IPS-NIHi11 (cell line): ENCODE data around the gene TP73.

Experiments used
- DNase-seq: peaks from one replicate; pipeline ENCODE4 v3.0.0; 2012; ENCODE audit warnings: mixed read lengths, low spot score

The TP73 gene

DNA sequence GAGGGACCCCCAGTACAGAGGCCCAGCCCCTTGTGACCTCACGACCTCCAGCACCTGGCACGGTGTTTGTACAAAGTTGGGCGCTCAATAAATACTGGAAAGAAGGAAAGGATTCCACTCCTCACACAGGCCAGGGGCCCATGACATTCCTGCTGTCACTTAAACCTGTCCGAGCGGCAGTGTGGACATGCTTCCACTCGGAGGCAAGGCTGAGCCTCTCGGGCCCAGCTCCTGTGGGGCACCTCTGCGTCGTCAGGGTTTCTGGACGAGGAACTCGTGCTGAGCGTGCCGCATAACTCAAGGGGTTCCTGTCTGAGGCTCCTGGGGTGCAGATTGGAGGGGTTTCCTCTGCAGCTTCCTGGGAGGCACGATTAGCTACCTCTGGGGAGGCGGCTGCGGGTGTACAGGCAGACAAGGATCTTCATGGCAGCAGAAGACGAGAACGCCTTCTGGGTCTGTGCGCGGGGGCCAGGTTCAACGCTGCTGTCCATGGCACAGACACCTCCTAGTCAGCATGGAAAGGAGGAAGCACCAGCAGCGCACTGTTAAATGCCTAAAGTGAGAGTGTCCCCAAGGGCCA, 116.6 kb downstream of the TP73 start:
- DNase-seq: no peak

- DNase-seq: no peak
These were observed 117.9 kb downstream of the TP73 start for GRCh38 chr1:3770047-3770765.

DNA sequence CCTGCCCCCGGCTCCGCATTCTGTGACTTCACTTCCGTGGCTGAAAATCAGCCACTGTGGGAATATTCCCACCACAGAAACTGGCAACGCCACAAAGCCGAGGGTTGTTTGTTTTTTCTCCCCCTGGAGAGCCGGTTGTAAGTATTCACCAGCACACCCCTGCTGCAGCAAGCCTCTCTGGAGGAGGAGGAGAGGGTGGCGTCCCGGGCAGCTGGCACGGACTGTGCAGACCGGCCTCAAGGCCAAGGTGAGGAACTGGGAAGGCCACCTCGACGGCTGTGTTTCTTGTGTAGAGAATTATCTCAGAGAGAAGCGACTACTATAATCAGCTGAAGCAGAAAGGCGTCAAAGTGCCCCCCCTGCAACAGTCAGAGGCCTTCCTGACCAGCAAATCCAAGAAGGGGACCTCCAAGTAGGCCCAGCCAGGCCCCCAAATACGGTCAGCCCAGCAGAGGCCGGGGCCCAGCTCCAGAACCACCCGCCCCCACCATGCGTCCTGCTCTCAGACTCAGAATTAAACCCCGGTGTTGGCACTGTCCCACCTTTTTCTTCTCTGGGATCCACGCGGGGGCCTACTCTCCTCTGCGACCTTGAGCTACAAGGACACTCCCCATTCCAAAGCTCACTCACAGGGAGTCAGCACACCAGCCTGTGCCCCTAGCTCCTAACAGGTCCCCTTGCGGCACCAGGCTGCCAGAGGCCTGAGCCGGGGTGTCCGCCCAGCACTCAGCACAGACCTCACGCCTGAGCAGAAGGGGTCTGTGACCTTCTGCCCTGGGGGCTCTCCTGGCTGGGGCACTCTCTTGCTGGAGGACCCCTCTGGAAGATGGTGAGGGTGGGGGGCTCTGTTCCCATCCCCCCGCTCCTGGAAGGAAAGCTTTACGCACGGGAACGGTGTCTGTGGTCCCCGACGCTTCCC, 119.1 kb downstream of the TP73 start:
- DNase-seq: peak; percentile 72

- peak; percentile 100 for DNase-seq
These were observed 119.9 kb downstream of the TP73 start for GRCh38 chr1:3772027-3772714.

GRCh38 chr1:3772715-3773571, 120.6 kb downstream of the TP73 start, which contains the start of gene SMIM1:
TSS of gene SMIM1 (plus strand) at chr1:3772749. CDS start at chr1:3775374, 2,625 bp downstream.
- no peak for DNase-seq

- DNase-seq: no peak
These were observed 121.4 kb downstream of the TP73 start for GRCh38 chr1:3773572-3774275.

DNA sequence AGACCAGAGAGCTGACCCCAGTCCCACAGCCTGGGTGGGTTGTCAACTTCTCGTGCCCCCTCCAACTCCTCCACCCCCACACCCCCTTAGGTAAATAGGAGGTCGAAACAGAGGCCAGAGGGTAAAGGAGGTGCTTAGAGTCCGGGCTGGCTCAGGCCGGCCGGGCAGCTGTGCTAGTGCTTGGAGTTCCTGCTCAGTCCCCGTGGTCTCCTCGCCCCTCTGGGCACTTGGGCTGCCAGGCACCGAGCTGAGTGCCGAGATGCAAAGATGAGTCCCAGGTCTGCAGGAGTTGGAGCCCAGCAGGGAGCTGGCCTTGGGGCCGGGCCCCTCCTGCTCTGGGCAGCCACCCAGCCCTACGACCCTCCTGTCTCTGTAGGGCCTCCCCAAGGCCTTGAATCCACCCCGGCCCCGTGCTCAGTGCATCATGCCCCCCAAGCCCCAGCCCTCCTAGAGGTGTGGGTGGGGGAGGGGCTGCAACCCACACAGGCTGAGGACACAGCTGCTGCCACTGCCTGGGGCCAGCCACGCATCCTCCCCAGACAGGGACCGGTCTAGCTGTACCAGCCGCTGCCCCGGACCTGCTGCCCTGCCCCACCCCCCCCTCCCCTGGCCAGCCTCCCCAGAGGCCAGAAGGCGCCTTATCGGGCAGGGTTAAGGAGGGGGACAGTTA, 122.1 kb downstream of the TP73 start:
- no peak for DNase-seq

DNA sequence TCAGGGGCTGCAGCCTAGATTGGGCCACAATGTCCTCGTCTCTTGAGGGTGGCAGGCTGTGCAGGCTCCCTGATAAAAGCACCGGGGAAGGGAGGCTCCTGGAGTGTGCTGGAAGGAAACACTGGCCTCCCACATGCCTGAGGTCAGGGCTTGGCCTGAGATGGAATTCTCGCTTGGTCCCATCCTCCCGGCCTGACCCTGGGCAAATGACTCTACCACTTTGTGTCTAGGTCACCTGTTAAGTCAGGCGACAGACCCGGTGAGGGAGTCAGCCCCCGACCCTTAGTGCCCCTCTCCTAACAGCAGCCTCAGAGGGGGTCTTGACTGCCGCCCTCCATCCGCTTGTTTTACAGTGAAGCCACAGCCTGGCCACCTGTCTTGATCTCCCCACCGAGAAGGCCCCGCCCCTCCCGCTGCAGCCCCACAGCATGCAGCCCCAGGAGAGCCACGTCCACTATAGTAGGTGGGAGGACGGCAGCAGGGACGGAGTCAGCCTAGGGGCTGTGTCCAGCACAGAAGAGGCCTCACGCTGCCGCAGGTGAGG, 122.7 kb downstream of the TP73 start:
- DNase-seq: no peak

GRCh38 chr1:3775490-3776230, 123.3 kb downstream of the TP73 start:
- peak; percentile 84 for DNase-seq

GRCh38 chr1:3776231-3776961, 124.1 kb downstream of the TP73 start:
- no peak for DNase-seq

DNA sequence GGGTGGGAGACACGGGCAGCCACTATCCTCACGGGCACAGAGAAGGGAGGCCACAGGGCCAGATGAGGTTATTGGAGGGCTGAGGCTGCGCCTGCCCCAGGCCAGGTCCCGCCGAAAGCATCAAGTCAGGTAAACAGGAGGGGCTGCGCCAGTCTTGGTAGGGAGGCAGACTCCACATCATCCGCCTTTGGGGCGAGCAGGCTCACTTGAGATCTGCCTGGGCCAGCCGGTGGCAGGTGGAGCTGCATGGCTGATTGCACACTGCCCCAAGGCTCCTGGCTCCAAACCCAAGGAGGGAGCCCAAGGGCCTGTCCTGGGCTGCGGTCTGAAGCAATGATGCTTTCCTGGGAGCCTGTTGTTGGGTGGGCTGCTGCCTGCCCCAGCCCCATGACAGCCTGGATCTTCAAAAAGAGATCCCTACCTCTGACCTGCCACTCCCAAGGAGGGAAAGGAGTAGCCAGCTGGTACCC, 124.8 kb downstream of the TP73 start:
- no peak for DNase-seq

GRCh38 chr1:3777647-3778589, 125.6 kb downstream of the TP73 start:
- no peak for DNase-seq

DNA sequence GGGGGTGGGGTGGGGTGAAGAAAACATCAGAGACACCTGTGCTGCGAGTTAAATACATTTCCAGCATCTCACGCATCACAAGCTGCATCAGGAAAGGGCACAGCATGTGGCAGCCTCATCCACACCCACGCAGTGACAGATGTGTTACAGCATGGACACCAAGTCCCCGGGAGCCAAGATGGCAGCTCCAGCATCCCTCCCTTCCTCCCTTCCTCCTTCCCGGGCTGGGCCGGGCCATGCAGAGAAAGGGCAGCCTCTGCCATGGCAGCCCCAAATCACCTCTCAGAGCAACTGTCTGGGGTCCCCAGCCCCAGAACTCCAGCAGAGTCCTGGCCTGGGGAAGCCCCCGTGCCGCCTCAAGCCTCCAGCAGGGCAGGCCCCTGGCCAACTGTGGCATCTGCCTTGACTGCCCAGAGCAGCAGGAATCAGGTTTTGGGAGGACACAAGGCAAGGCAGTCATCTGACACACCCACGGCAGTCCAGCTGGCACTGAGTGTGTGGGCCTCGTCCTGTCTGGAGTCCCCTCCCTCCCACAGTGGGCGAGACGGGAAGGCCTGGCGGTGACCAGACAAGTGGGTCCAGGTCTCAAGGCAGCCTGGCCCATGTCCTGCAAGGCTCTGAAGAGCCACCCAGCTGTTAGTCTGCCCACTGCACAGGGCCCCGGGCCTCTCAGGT, 126.4 kb downstream of the TP73 start:
- DNase-seq: no peak

DNA sequence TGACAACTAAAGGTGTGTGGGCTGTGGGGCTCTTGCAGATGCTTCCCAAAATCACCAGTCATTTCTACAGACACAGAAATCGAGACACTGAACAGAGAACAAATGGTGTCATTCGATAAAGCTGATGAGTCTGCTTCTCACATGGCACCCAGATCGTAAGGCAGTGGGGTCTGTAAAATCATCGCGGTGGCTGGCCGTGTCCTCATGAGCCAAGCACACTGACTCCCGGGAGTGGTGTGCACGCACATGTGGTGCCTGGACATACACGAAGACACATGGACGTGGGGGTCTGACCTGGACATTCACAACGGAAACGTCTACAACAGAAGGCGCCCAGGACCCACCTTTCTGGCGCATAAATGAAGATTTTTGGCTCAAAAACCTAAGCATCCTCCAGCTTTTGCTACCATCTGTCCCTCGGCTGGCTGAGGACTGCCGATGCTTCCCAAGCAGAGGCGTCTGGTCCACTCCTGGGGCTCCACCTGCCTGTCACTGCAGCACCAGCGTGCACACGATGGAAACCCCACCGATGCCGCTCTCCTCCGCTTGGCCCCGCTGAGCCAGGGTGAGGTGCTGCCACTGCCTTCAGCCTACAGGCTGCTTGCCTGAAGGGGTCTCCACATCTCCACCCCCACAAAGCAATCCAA, 127.1 kb downstream of the TP73 start:
- no peak for DNase-seq

GRCh38 chr1:3779912-3780416, 127.6 kb downstream of the TP73 start:
- no peak for DNase-seq

DNA sequence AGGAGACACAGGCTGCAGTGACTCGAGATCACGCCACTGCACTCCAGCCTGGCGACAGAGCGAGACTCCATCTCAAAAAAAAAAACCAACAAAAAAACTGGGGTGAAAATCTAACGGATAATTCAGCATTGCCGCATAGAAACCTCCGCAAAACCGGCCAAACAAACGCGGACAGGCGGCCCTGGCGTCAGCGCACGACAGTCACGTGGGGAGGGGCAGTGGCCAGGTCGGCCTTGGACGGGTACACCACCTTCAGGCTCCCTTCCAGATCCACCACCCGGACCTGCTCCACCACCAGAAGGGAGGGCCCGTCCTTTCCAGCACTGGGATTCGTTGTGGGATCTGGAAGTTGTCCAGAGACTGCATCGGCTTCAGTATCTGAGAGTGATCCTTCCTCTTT, 128.6 kb downstream of the TP73 start:
- no peak for DNase-seq
